Chondrocyte (in vitro differentiated cells): ENCODE data around the gene VAPA. TPM values are rescaled to one million over a fixed set of nuclear protein-coding genes. Genes with fewer than 3 reads are reported as not detected.

Source experiments
- DNase-seq: peaks from one replicate; pipeline ENCODE4 v3.0.0; 2021; ENCODE audit warnings: mixed read lengths, low spot score
- H3K27ac Mint-ChIP-seq: one replicate; pipeline ENCODE4 v1.8.0; 2021; ENCODE audit warnings: mild to moderate bottlenecking, moderate library complexity, mixed read lengths; ENCODE audit not compliant: unreplicated experiment
- H3K27me3 Mint-ChIP-seq: 2 replicates; pipeline ENCODE4 v1.8.0; 2021; ENCODE audit warnings: low read depth, mixed read lengths
- H3K36me3 Mint-ChIP-seq: 2 replicates; pipeline ENCODE4 v1.8.0; 2021; ENCODE audit warnings: low read depth, mixed read lengths
- H3K4me1 Mint-ChIP-seq: 2 replicates; pipeline ENCODE4 v1.8.0; 2021; ENCODE audit warnings: low read depth, mild to moderate bottlenecking, mixed read lengths
- H3K4me3 Mint-ChIP-seq: one replicate; pipeline ENCODE4 v1.8.0; 2021; ENCODE audit warnings: mild to moderate bottlenecking, moderate library complexity, mixed read lengths; ENCODE audit not compliant: unreplicated experiment
- H3K9me3 Mint-ChIP-seq: 2 replicates; pipeline ENCODE4 v1.8.0; 2021; ENCODE audit warnings: low read depth, mixed read lengths
- CTCF ChIP-seq: fragments of 200-600 bp; sonication (generic); IDR thresholded peaks from 2 replicates; pipeline ENCODE4 v1.5.0; 2021; ENCODE audit warnings: antibody characterized with exemption, mild to moderate bottlenecking, moderate library complexity
- total RNA-seq: library from RNA; stranded (reverse); gene quantifications from 3 replicates; pipeline ENCODE4 v1.2.1, GENCODE V29; 2021

The VAPA gene
- total RNA-seq, 1 donor from 2014 or later, result 143 TPM

GRCh38 chr18:9982711-9983110 lies 68.9 kb downstream of the VAPA start:
- Mint-ChIP-seq H3K9me3 (peaks cover 25% of the 10 kb centered on the region), H3K4me3 (no peak overlapping the region), H3K36me3 (peaks cover 9% of the 10 kb centered on the region), H3K27ac (no peak overlapping the region), H3K4me1 (no peaks in the 10 kb centered on the region), H3K27me3 (no peaks in the 10 kb centered on the region)
- DNase-seq, result no peak
- TF ChIP-seq CTCF, result no peak

- no peak overlapping the region for H3K27ac Mint-ChIP-seq
- TF ChIP-seq CTCF, result no peak
- H3K27me3 Mint-ChIP-seq, result no peaks in the 10 kb centered on the region
- H3K36me3 Mint-ChIP-seq, result peaks cover 9% of the 10 kb centered on the region
- H3K4me3 Mint-ChIP-seq, result no peak overlapping the region
- no peaks in the 10 kb centered on the region for H3K4me1 Mint-ChIP-seq
- DNase-seq, result no peak
- peaks cover 16% of the 10 kb centered on the region for H3K9me3 Mint-ChIP-seq
Measured at GRCh38 chr18:9984080-9984479, 70.3 kb downstream of the VAPA start.

GRCh38 chr18:9985641-9986040 lies 71.8 kb downstream of the VAPA start:
- DNase-seq, result no peak
- Mint-ChIP-seq H3K27me3 (no peaks in the 10 kb centered on the region), H3K27ac (no peak overlapping the region), H3K4me3 (no peak overlapping the region), H3K9me3 (peaks cover 4% of the 10 kb centered on the region), H3K4me1 (peaks cover 7% of the 10 kb centered on the region), H3K36me3 (peaks cover 3% of the 10 kb centered on the region)
- TF ChIP-seq CTCF, result no peak

DNA sequence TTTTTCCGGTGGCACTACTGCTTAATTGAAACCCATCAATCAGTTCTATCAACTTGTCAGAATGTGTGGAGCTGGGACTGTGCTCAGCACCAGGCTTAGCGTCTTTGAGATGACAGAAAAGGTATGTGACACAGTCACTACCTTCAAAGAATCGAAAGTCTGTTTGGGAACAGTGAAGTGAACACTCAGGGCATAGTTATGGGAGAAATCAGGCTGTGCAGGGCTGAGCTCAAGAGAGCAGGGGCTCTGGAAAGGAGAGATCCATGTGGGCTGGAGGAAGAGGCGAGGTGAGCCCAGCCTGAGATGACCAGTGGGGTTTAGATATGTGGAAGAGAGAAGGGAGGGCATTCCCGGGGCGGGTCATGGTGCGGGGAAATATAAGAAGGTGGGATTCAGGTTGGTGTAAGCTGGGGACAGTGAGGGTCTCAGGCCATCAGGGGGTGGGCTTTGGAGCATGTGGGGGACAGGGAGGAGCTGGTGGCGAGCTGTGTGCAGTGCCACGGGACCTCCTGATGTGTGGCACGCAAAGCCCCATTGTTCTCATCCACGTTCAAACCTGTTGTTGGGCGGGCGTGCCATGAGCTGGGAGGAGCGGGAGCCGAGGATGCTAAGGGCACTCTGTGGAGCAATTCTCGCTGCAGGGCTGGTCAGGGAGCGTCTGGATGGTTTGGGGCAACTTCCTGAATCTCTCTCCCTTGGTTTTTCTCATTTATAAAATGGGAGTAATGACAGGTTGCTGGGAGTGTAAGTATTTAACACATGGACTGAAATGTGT lies 72.5 kb downstream of the VAPA start:
- no peak for DNase-seq
- H3K9me3 Mint-ChIP-seq, result no peaks in the 10 kb centered on the region
- no peak overlapping the region for H3K27ac Mint-ChIP-seq
- H3K4me1 Mint-ChIP-seq, result peaks cover 7% of the 10 kb centered on the region
- no peak overlapping the region for H3K4me3 Mint-ChIP-seq
- H3K36me3 Mint-ChIP-seq, result no peaks in the 10 kb centered on the region
- peaks cover 4% of the 10 kb centered on the region for H3K27me3 Mint-ChIP-seq
- no peak for TF ChIP-seq CTCF

DNA sequence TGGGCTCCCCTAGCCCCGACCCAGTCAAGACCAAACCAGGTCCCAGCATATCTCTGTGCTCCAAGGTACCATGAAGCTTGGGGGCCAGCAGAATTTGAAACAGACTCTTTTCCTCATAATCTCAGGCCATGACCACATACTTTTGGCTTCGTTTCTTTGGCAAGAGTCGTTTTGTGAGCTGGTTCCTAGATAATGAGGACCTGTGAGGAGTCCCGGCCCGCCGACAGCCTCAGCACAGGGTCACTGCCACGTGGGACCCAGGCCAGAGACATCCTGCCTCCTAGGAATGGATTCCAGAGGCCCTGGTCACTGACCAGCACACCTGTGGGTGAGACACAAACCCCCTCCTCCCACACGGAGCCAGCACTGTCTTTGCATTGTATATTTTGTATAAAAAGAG lies 73.5 kb downstream of the VAPA start:
- Mint-ChIP-seq H3K4me1 (peaks cover 7% of the 10 kb centered on the region), H3K27ac (no peak overlapping the region), H3K27me3 (peaks cover 9% of the 10 kb centered on the region), H3K4me3 (no peak overlapping the region), H3K36me3 (no peaks in the 10 kb centered on the region), H3K9me3 (no peaks in the 10 kb centered on the region)
- TF ChIP-seq CTCF, result no peak
- DNase-seq, result no peak
